SK-N-SH (cell line): Measurements from ENCODE around the gene HIPK2. TPM values are rescaled to one million over a fixed set of nuclear protein-coding genes. Genes with fewer than 3 reads are reported as not detected.

Source experiments
- CTCF ChIA-PET: fragments of 300-600, 350-600 bp; formaldehyde crosslinking; extraction: SDS; loops from one replicate; lab custom pipeline; 2021; lab: Yijun Ruan, JAX
- POLR2A ChIA-PET: fragments of 350-600 bp; sonication (Branson Sonifier 250); formaldehyde crosslinking; extraction: SDS; loops from one replicate; lab custom pipeline; 2020; ENCODE audit warnings: antibody characterized with exemption, inconsistent platforms; lab: Yijun Ruan, JAX
- DNase-seq: peaks from one replicate; pipeline ENCODE4 v3.0.0; 2012
- H2AFZ ChIP-seq: fragments of 200-600 bp; sonication (generic); 2 replicates; pipeline ENCODE4 v1.8.1; 2016; ENCODE audit warnings: antibody characterized with exemption, mild to moderate bottlenecking, low read depth
- H3F3A ChIP-seq: fragments of 200-600 bp; sonication (generic); replicated peaks from 2 replicates; pipeline ENCODE3; 2016; ENCODE audit warnings: antibody characterized with exemption, mild to moderate bottlenecking; ENCODE audit not compliant: insufficient read depth
- H3K27ac ChIP-seq, 2 experiments: fragments of 200-500 bp in 1 of 2; fragments of 200-600 bp in 1 of 2; sonication (Bioruptor generic) in 1 of 2; sonication (generic), shearing (Covaris generic) in 1 of 2; 2 replicates each; pipeline versions ENCODE4 v1.5.1 to v1.6.1; 2014 to 2016; ENCODE audit warnings: low read depth in 2 of 2, inconsistent platforms in 1 of 2, low read length in 1 of 2, mild to moderate bottlenecking in 1 of 2, mixed read lengths in 1 of 2
- H3K27me3 ChIP-seq: fragments of 200-600 bp; sonication (generic), shearing (Covaris generic); 2 replicates; pipeline ENCODE4 v1.6.1; 2016; ENCODE audit warnings: mixed run types; ENCODE audit not compliant: insufficient read depth
- H3K36me3 ChIP-seq, 2 experiments: fragments of 200-500 bp in 1 of 2; fragments of 200-600 bp in 1 of 2; sonication (Bioruptor generic) in 1 of 2; sonication (generic) in 1 of 2; replicated peaks in 1 of 2; 2 replicates each; pipeline versions ENCODE3 to v1.5.1; 2014 to 2016; ENCODE audit warnings: low read length in 1 of 2, mild to moderate bottlenecking in 1 of 2; ENCODE audit not compliant: insufficient read depth in 2 of 2, control insufficient read depth in 1 of 2
- H3K4me1 ChIP-seq, 2 experiments: fragments of 200-500 bp in 1 of 2; fragments of 200-600 bp in 1 of 2; sonication (Bioruptor generic) in 1 of 2; sonication (generic), shearing (Covaris generic) in 1 of 2; 2 replicates each; pipeline versions ENCODE4 v1.5.1 to v1.6.1; 2014 to 2016; ENCODE audit warnings: low read depth in 1 of 2, low read length in 1 of 2, mixed run types in 1 of 2; ENCODE audit not compliant: insufficient read depth in 2 of 2, control insufficient read depth in 1 of 2
- H3K4me2 ChIP-seq: fragments of 200-600 bp; sonication (generic), shearing (Covaris generic); 2 replicates; pipeline ENCODE4 v1.6.1; 2017; ENCODE audit warnings: mixed run types
- H3K4me3 ChIP-seq, 2 experiments: fragments of 200-500 bp in 1 of 2; fragments of 200-600 bp in 1 of 2; sonication (Bioruptor generic) in 1 of 2; sonication (generic), shearing (Covaris generic) in 1 of 2; 2 replicates each; pipeline versions ENCODE4 v1.5.1 to v1.8.1; 2014 to 2016; ENCODE audit warnings: low read depth in 2 of 2, inconsistent platforms in 1 of 2, low read length in 1 of 2, mild to moderate bottlenecking in 1 of 2, mixed read lengths in 1 of 2, moderate library complexity in 1 of 2
- H3K79me2 ChIP-seq: fragments of 200-600 bp; sonication (generic); 2 replicates; pipeline ENCODE4 v1.8.1; 2017; ENCODE audit warnings: mild to moderate bottlenecking; ENCODE audit not compliant: insufficient read depth
- H3K9ac ChIP-seq: fragments of 200-600 bp; sonication (generic); 2 replicates; pipeline ENCODE4 v1.6.1; 2017; ENCODE audit warnings: mixed run types
- H3K9me2 ChIP-seq: fragments of 200-600 bp; sonication (generic); 2 replicates; pipeline ENCODE4 v1.6.1; 2017; ENCODE audit warnings: mixed run types
- H3K9me3 ChIP-seq: fragments of 200-600 bp; sonication (generic); 2 replicates; pipeline ENCODE4 v1.6.1; 2017; ENCODE audit warnings: mixed run types, mild to moderate bottlenecking, moderate library complexity
- H4K20me1 ChIP-seq: fragments of 200-600 bp; sonication (generic); 2 replicates; pipeline ENCODE4 v1.6.1; 2017; ENCODE audit warnings: mild to moderate bottlenecking, mixed run types; ENCODE audit not compliant: insufficient read depth
- FOSL2 ChIP-seq: IDR thresholded peaks from 2 replicates; pipeline ENCODE4 v1.4.0; 2012; ENCODE audit warnings: low read depth, mild to moderate bottlenecking, moderate library complexity, borderline replicate concordance
- MAX ChIP-seq: IDR thresholded peaks from 2 replicates; pipeline ENCODE4 v1.4.0; 2012; ENCODE audit warnings: low read depth
- MEF2A ChIP-seq: IDR thresholded peaks from 2 replicates; pipeline ENCODE4 v1.4.0; 2012; ENCODE audit warnings: low read depth, borderline replicate concordance
- RXRA ChIP-seq: IDR thresholded peaks from 2 replicates; pipeline ENCODE4 v1.4.0; 2012; ENCODE audit warnings: low read depth, mild to moderate bottlenecking, borderline replicate concordance
- SIN3A ChIP-seq: IDR thresholded peaks from 2 replicates; pipeline ENCODE4 v1.6.1; 2012; ENCODE audit warnings: low read depth, mild to moderate bottlenecking, low read length, moderate library complexity, borderline replicate concordance
- WGBS: methylation state at CpG from one replicate; pipeline ENCODE4 v1.1.6; 2017; ENCODE audit warnings: low lambda C conversion rate; 5-methylcytosine and 5-hydroxymethylcytosine counted together
- polyA plus RNA-seq, 3 experiments: library from polyadenylated mRNA; depleted of rRNA; stranded (reverse); fragments of >200 nt; gene quantifications; 2 replicates each; pipeline ENCODE4 v1.2.3, GENCODE V29; 2012
- TF ChIP-seq, protein P1 (sequence below): IDR thresholded peaks from 2 replicates; pipeline ENCODE4 v1.4.0; 2012; ENCODE audit warnings: low read depth, borderline replicate concordance
- TF ChIP-seq, protein P2 (sequence below): IDR thresholded peaks from 2 replicates; pipeline ENCODE4 v1.6.1; 2012; ENCODE audit warnings: mild to moderate bottlenecking, low read depth, low read length, moderate library complexity
- TF ChIP-seq, protein P3 (sequence below): fragments of 150-350 bp; IDR thresholded peaks from 2 replicates; pipeline ENCODE4 v1.6.1; 2017; ENCODE audit warnings: antibody characterized with exemption, low read length, low read depth, borderline replicate concordance
- TF ChIP-seq, protein P4 (sequence below): fragments of 200-600 bp; sonication (generic); IDR thresholded peaks from 2 replicates; pipeline ENCODE4 v1.6.1; 2017; ENCODE audit warnings: antibody characterized with exemption, mild to moderate bottlenecking, moderate library complexity

Gene HIPK2
- polyA plus RNA-seq, 1 of the 3 experiments (the other 2 are of a cell fraction): 14.2 TPM

DNA sequence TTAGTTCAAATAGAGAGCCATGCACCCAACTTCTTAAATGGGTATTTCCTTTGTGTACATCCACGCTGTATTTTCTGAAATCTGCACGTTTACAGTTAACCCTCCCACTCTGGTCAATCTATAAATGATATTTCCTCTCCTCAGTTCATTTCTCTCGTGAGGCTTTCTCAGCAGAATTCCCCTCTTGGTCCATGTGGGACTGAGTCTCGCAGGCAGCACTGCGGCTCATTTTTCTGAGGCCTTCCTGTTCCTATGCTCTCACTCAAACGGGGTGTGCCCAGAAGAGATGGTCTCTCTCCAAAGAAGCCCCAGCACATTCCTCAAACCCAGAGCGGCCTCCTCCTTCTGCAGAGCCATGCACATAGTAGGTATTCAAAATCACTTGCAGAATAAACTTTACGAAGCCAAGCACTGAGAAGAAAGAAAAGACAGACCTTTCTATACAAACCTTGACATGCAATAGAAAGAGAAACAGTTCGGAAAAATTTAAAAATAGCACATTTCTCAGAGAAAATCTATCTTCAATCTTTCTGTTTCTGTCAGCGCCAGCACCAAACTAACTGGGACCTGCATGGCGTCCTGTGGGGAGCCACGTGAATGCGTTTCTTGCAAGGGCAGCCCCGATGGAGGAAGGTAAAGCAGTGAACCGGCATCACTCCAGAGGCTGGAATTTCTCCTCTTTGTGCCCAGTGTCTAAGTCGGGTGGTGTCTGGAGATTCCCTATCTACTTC is 77.1 kb downstream of the HIPK2 start:
- Histone ChIP-seq H3F3A (no peaks in the 10 kb centered on the region), H3K9ac (no peak overlapping the region), H3K27ac (no peak overlapping the region), H3K4me2 (no peak overlapping the region), H3K4me3 (no peak overlapping the region), H4K20me1 (peaks cover 83% of the 10 kb centered on the region), H3K9me2 (no peaks in the 10 kb centered on the region), H3K4me1 (peaks cover 0 to 19% of the 10 kb centered on the region in 2 experiments; a peak in 1 of 4 replicates), H2AFZ (no peak overlapping the region), H3K27me3 (no peaks in the 10 kb centered on the region), H3K9me3 (no peaks in the 10 kb centered on the region), H3K79me2 (peaks cover 75% of the 10 kb centered on the region), H3K36me3 (peaks cover 4 to 27% of the 10 kb centered on the region in 2 experiments)
- ChIA-PET CTCF (interaction anchor here (1.0 to 1.7 kb wide), 3 partner anchors 8 to 12 kb away, joined by 3 to 5 read pairs (median 3); no protein-coding TSS in a partner anchor), POLR2A (no interaction called here)
- DNase-seq: no peak
- WGBS: 92% methylated on average over 16 of the region's 16 CpGs
- TF ChIP-seq SIN3A: no peak
- TF ChIP-seq, protein P1, sequence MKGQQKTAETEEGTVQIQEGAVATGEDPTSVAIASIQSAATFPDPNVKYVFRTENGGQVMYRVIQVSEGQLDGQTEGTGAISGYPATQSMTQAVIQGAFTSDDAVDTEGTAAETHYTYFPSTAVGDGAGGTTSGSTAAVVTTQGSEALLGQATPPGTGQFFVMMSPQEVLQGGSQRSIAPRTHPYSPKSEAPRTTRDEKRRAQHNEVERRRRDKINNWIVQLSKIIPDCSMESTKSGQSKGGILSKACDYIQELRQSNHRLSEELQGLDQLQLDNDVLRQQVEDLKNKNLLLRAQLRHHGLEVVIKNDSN: no peak

DNA sequence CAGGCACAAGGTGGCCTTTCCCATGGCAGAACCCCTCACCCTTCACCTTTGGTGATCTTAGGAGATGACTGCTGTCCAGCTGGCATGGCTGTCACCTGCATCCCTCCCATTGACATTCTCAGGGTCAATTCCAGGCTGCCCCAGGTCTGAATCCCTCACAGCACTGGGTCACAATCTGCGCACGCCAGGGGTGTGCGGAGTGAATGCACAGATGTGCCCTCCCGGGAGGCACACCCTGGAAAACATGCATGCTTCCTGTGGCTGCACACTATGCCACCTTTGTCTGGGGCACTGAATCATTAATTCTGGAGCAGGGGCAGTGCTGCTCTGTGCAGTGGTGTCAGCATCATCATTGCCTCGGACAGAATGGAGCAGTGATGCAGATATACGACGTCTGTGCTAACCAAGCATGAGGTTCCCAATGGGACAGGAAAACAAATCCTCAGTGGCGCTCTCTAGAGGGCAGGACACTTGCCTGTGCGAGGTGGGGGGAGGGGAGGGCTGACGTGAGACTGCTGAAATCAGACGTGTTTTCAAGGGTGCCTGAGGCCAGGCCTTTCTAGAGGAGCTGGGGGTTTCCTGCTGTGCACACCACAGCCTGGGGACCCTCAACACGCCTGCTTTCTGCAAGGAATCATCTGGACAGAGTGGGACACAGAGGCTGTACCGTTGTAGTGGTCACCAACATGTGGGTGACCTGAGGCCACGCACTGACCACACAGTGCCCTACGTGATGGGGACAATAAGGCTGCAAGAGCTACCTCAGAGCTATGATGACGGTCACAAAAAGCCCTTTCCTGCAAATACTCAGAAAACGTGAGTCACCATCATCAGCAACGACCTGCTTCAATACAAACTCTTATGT is 77.9 kb downstream of the HIPK2 start:
- Histone ChIP-seq H3K4me2 (no peak overlapping the region), H3K4me1 (peaks cover 0 to 21% of the 10 kb centered on the region in 2 experiments; a peak in 1 of 4 replicates), H4K20me1 (peaks cover 88% of the 10 kb centered on the region), H3K4me3 (no peak overlapping the region), H3K9ac (no peak overlapping the region), H3K79me2 (peaks cover 73% of the 10 kb centered on the region), H3K9me3 (no peaks in the 10 kb centered on the region), H2AFZ (no peak overlapping the region), H3K27me3 (no peaks in the 10 kb centered on the region), H3K27ac (no peak overlapping the region), H3F3A (no peaks in the 10 kb centered on the region), H3K36me3 (peaks cover 3 to 21% of the 10 kb centered on the region in 2 experiments), H3K9me2 (no peaks in the 10 kb centered on the region)
- DNase-seq: no peak
- no peak for TF ChIP-seq RXRA
- TF ChIP-seq FOSL2: no peak
- no peak for TF ChIP-seq MEF2A
- TF ChIP-seq, protein P2, sequence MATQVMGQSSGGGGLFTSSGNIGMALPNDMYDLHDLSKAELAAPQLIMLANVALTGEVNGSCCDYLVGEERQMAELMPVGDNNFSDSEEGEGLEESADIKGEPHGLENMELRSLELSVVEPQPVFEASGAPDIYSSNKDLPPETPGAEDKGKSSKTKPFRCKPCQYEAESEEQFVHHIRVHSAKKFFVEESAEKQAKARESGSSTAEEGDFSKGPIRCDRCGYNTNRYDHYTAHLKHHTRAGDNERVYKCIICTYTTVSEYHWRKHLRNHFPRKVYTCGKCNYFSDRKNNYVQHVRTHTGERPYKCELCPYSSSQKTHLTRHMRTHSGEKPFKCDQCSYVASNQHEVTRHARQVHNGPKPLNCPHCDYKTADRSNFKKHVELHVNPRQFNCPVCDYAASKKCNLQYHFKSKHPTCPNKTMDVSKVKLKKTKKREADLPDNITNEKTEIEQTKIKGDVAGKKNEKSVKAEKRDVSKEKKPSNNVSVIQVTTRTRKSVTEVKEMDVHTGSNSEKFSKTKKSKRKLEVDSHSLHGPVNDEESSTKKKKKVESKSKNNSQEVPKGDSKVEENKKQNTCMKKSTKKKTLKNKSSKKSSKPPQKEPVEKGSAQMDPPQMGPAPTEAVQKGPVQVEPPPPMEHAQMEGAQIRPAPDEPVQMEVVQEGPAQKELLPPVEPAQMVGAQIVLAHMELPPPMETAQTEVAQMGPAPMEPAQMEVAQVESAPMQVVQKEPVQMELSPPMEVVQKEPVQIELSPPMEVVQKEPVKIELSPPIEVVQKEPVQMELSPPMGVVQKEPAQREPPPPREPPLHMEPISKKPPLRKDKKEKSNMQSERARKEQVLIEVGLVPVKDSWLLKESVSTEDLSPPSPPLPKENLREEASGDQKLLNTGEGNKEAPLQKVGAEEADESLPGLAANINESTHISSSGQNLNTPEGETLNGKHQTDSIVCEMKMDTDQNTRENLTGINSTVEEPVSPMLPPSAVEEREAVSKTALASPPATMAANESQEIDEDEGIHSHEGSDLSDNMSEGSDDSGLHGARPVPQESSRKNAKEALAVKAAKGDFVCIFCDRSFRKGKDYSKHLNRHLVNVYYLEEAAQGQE: no peak
- TF ChIP-seq, protein P3, sequence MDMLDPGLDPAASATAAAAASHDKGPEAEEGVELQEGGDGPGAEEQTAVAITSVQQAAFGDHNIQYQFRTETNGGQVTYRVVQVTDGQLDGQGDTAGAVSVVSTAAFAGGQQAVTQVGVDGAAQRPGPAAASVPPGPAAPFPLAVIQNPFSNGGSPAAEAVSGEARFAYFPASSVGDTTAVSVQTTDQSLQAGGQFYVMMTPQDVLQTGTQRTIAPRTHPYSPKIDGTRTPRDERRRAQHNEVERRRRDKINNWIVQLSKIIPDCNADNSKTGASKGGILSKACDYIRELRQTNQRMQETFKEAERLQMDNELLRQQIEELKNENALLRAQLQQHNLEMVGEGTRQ: no peak
- TF ChIP-seq, protein P4, sequence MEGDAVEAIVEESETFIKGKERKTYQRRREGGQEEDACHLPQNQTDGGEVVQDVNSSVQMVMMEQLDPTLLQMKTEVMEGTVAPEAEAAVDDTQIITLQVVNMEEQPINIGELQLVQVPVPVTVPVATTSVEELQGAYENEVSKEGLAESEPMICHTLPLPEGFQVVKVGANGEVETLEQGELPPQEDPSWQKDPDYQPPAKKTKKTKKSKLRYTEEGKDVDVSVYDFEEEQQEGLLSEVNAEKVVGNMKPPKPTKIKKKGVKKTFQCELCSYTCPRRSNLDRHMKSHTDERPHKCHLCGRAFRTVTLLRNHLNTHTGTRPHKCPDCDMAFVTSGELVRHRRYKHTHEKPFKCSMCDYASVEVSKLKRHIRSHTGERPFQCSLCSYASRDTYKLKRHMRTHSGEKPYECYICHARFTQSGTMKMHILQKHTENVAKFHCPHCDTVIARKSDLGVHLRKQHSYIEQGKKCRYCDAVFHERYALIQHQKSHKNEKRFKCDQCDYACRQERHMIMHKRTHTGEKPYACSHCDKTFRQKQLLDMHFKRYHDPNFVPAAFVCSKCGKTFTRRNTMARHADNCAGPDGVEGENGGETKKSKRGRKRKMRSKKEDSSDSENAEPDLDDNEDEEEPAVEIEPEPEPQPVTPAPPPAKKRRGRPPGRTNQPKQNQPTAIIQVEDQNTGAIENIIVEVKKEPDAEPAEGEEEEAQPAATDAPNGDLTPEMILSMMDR: peak; percentile 24; the same call in 1 of the 2 replicates
- no peak for TF ChIP-seq MAX
- WGBS: 88% methylated on average over 18 of the region's 18 CpGs
- ChIA-PET CTCF (interaction anchor here (1.0 to 1.1 kb wide), 3 partner anchors 9 to 54 kb away, joined by 3 to 4 read pairs (median 3); no protein-coding TSS in a partner anchor), POLR2A (no interaction called here)
